Activated T-cell treated with anti-CD3 and anti-CD28 coated beads, Interleukin-2, amount 50 U/mL, for 72 hours (primary cell): ENCODE results near the gene DOK7. TPM values are rescaled to one million over a fixed set of nuclear protein-coding genes. Genes with fewer than 3 reads are reported as not detected.

Source experiments
- ATAC-seq, 2 donors: fragments of 150-1000 bp; cut with Tn5 transposase; replicated peaks in 1 of 2; 2 replicates each; pipeline ENCODE4 v1.10.0; 2021; ENCODE audit warnings: moderate library complexity in 2 of 2, mild to moderate bottlenecking in 1 of 2
- DNase-seq, 2 donors: peaks; one replicate each; pipeline ENCODE4 v3.0.0; 2021 to 2022; ENCODE audit warnings: mixed read lengths in 1 of 2
- H3K27ac Mint-ChIP-seq: one replicate; pipeline ENCODE4 v1.8.0; 2022; ENCODE audit warnings: mild to moderate bottlenecking, moderate library complexity, mixed read lengths
- H3K27me3 Mint-ChIP-seq: one replicate; pipeline ENCODE4 v1.8.0; 2022; ENCODE audit warnings: low read depth, mixed read lengths
- H3K36me3 Mint-ChIP-seq, 2 donors: one replicate each; pipeline ENCODE4 v1.8.0; 2022; ENCODE audit warnings: mixed read lengths in 2 of 2, mild to moderate bottlenecking in 1 of 2; ENCODE audit not compliant: insufficient read depth in 2 of 2
- H3K4me1 Mint-ChIP-seq: one replicate; pipeline ENCODE4 v1.8.0; 2022; ENCODE audit warnings: low read depth, mixed read lengths
- H3K4me3 Mint-ChIP-seq, 2 donors: one replicate each; pipeline ENCODE4 v1.8.0; 2022; ENCODE audit warnings: mild to moderate bottlenecking in 2 of 2, mixed read lengths in 2 of 2, moderate library complexity in 2 of 2
- H3K9me3 Mint-ChIP-seq, 2 donors: one replicate each; pipeline ENCODE4 v1.8.0; 2022; ENCODE audit warnings: mixed read lengths in 2 of 2
- total RNA-seq, 2 donors: library from RNA; stranded (reverse); gene quantifications; one replicate each; pipeline ENCODE4 v1.2.3, GENCODE V29; 2022

The DOK7 gene
- total RNA-seq, 2 donors from 2014 or later: not detected

- Mint-ChIP-seq H3K4me1 (no peaks in the 10 kb centered on the region), H3K27ac (no peak overlapping the region), H3K4me3 (no peak overlapping the region), H3K27me3 (no peaks in the 10 kb centered on the region), H3K9me3 (no peaks in the 10 kb centered on the region), H3K36me3 (peaks cover 0 to 2% of the 10 kb centered on the region in 2 donors)
- no peak for ATAC-seq
- no peak for DNase-seq
Observed at GRCh38 chr4:3521621-3522325, 58.7 kb downstream of the DOK7 start.

DNA sequence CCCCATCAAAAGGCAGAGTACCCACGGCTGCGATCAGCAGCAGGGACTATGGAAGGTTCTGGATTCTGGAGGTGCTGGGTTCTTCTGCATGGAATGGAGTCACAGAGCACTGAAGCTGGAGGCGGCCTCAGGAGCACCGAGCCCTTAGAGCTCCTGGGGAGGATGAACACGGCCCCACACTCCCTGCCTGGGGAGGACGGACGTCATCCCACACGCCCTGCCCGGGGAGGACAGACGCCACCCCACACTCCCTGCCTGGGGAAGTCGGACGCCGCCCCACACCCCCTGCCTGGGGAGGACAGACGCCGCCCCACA, 59.2 kb downstream of the DOK7 start:
- H3K4me1 Mint-ChIP-seq: no peaks in the 10 kb centered on the region
- H3K4me3 Mint-ChIP-seq: no peak overlapping the region
- no peak for ATAC-seq
- H3K9me3 Mint-ChIP-seq: no peaks in the 10 kb centered on the region
- DNase-seq: no peak
- H3K36me3 Mint-ChIP-seq: peaks cover 0 to 2% of the 10 kb centered on the region in 2 donors
- H3K27me3 Mint-ChIP-seq: no peaks in the 10 kb centered on the region
- H3K27ac Mint-ChIP-seq: no peak overlapping the region

DNA sequence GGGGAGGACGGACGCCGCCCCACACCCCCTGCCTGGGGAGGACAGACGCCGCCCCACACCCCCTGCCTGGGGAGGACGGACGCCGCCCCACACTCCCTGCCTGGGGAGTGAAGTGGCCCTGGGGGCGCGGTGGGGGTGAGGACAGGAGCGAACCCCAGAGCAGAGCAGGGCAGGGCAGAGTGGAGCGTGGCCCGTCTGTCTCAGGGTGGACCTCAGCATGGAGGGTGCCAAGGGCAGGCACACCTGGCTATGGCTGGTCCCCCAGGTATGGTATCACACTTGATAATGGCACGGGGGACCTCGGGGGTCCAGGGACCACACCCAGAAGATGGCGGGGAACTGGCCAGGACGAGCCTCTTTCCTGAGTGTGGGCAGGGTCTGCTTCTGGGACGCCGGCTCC, 59.5 kb downstream of the DOK7 start:
- Mint-ChIP-seq H3K27ac (no peak overlapping the region), H3K36me3 (peaks cover 0 to 2% of the 10 kb centered on the region in 2 donors), H3K9me3 (no peaks in the 10 kb centered on the region), H3K27me3 (no peaks in the 10 kb centered on the region), H3K4me3 (no peak overlapping the region), H3K4me1 (no peaks in the 10 kb centered on the region)
- DNase-seq (no peak), ATAC-seq (no peak)

DNA sequence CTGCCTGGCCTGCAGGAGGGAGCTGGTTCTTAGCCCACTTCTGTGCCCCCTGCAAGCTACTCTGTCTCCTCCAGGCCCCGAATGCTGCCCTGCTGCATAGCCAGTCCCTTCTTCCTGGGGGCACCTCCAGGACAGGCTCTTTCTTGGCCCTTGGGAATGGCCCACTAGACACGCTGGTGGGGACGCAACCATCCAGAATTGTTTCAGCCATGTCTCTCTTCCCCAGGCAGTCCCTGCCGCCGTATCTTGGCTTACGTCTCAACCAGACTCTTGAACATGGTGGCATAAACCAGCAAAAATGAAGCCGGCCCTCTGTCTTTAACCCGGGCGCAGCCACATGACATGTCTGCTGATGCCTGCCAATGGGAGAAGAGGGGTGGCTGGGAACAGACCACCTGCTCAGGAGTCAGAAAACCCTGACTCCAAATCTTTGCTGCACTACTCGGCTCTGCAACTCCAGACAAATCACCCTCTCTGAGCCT, 60.1 kb downstream of the DOK7 start:
- Mint-ChIP-seq H3K36me3 (peaks cover 0 to 2% of the 10 kb centered on the region in 2 donors), H3K4me1 (no peaks in the 10 kb centered on the region), H3K27ac (no peak overlapping the region), H3K27me3 (no peaks in the 10 kb centered on the region), H3K9me3 (no peaks in the 10 kb centered on the region), H3K4me3 (no peak overlapping the region)
- no peak for ATAC-seq
- no peak for DNase-seq

DNA sequence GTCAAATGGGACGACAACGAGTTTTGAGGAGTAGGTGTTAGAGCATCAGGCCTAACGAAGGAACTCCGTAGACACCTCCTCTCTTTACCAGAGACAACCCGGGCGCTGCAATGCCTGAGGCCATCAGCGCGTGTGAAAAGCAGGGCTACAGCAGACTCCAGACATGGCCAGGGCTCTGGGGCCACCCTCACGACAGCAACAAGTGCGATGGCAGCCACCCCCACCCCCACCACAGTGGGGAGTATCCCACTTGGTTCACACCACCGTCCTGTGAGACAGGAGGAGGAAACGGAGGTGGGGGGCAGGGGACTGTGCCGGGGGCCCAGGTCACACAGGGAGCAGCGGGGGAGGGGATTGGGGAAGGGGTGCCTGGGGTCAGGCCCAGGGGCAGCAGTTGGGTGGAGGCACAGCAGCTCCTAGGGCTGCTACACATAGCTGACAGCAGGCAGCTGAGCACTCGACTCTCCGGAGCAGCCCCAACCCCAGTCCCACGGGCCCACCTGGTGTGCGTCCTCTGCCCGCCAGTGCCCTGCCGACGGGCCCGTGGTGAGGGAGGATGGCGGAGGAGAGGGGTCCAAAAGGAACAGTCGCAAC, 60.6 kb downstream of the DOK7 start:
- Mint-ChIP-seq H3K27me3 (no peaks in the 10 kb centered on the region), H3K36me3 (peaks cover 0 to 2% of the 10 kb centered on the region in 2 donors), H3K9me3 (no peaks in the 10 kb centered on the region), H3K27ac (no peak overlapping the region), H3K4me1 (no peaks in the 10 kb centered on the region), H3K4me3 (no peak overlapping the region)
- DNase-seq: no peak
- no peak for ATAC-seq

DNA sequence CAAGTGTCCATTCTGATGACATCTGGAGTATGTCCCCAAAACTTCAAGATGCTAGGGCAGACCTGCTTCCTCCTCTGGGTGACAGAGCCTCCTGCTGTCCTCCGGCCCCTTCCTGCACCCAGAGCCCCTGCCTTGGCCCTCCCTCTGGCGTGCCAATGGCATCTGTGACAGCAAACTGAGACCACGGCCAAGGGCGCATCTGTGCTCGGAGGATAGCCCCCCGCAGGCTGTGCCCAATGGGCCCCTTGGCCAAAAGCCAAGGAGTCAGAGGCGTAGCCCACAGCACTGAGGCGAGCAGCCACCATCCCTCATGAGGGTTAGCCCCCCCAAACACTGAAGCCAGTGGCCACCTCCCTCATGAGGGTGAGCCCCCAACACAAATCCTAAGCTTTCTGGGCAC, 61.2 kb downstream of the DOK7 start:
- no peaks in the 10 kb centered on the region for H3K9me3 Mint-ChIP-seq
- ATAC-seq: no peak
- no peak for DNase-seq
- no peak overlapping the region for H3K4me3 Mint-ChIP-seq
- no peaks in the 10 kb centered on the region for H3K4me1 Mint-ChIP-seq
- no peaks in the 10 kb centered on the region for H3K27me3 Mint-ChIP-seq
- H3K27ac Mint-ChIP-seq: no peak overlapping the region
- peaks cover 0 to 2% of the 10 kb centered on the region in 2 donors for H3K36me3 Mint-ChIP-seq

- Mint-ChIP-seq H3K27me3 (no peaks in the 10 kb centered on the region), H3K27ac (no peak overlapping the region), H3K36me3 (peaks cover 0 to 2% of the 10 kb centered on the region in 2 donors), H3K4me1 (peaks cover 3% of the 10 kb centered on the region), H3K4me3 (no peak overlapping the region), H3K9me3 (no peaks in the 10 kb centered on the region)
- DNase-seq (no peak), ATAC-seq (no peak)
Observed at GRCh38 chr4:3524920-3525319, 61.8 kb downstream of the DOK7 start.

GRCh38 chr4:3525532-3526430, 62.7 kb downstream of the DOK7 start:
- no peak for DNase-seq
- peaks cover 0 to 2% of the 10 kb centered on the region in 2 donors for H3K36me3 Mint-ChIP-seq
- no peak overlapping the region for H3K27ac Mint-ChIP-seq
- no peaks in the 10 kb centered on the region for H3K27me3 Mint-ChIP-seq
- no peaks in the 10 kb centered on the region for H3K9me3 Mint-ChIP-seq
- H3K4me1 Mint-ChIP-seq: peaks cover 11% of the 10 kb centered on the region
- H3K4me3 Mint-ChIP-seq: no peak overlapping the region
- ATAC-seq: no peak

DNA sequence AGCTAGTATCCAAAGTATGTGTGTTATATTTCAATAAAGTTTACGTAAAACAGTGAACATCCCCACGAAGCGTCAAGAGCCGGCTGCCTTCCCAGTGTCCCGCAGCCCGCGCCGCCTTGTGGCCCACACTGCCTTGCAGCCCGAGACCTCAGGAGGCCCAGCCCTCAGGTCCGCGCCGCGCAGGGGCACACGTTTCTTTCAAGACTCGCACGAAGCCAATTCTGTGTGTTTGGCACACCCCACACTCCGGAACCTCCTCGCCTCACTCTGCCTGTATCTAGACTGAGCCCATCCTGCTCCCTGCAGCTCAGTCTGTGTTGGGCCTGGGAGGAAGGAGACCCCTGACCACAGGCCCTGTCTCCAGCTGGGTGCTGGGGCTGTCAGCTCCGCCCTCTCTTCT, 63.4 kb downstream of the DOK7 start:
- ATAC-seq: no peak
- peaks cover 0 to 2% of the 10 kb centered on the region in 2 donors for H3K36me3 Mint-ChIP-seq
- H3K4me3 Mint-ChIP-seq: no peak overlapping the region
- H3K4me1 Mint-ChIP-seq: peaks cover 18% of the 10 kb centered on the region
- H3K27ac Mint-ChIP-seq: no peak overlapping the region
- no peaks in the 10 kb centered on the region for H3K9me3 Mint-ChIP-seq
- H3K27me3 Mint-ChIP-seq: no peaks in the 10 kb centered on the region
- no peak for DNase-seq

GRCh38 chr4:3527101-3527913, 64.2 kb downstream of the DOK7 start:
- Mint-ChIP-seq H3K27ac (no peak overlapping the region), H3K9me3 (no peaks in the 10 kb centered on the region), H3K36me3 (peaks cover 0 to 4% of the 10 kb centered on the region in 2 donors), H3K27me3 (no peaks in the 10 kb centered on the region), H3K4me3 (no peak overlapping the region), H3K4me1 (peaks cover 23% of the 10 kb centered on the region)
- DNase-seq (no peak), ATAC-seq (no peak)

DNA sequence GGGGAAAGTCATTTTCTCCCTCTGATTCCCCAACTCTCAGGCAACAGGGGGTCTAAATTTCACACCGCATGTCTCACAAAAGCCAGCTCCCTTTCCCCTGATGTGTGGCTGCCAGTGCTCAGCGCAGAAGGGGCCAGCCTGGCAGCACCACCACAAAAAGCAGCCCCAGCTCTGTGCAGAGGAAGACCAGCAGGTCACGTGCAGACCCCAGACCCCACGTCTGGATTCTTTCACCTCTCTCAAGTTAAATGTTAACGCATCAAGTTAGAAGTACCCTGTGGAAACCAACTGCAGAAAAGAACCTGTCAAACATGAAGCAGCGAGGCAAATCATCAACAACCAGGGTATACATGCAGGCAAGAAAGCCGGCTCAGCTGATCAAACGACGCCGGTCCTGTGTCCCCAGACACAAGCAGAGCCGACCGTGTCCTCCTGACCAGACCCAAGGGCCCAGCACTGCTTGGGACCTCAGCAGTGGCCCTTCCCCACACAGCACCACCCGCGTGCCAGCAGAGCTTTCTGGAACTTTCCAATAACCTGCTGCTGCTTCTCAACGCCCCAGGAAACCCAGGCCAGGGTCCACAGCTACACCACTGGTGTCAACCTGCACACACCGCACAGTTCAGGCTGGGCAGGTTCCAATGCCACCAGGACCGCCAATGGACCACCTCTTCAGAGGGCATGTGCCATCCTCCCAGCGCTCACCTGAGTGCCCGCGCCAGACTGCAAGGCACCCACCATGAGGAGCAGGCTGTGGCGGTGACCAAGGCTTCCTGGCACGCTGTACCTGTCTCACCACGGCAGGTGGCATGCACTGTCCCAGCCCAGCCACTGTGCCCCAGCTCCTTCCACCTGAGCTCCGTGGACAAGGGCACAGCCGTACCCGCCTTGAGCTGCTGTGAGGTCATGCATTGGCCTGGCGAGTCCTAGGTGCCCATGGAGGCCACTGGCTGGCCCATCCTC, 65.1 kb downstream of the DOK7 start:
- Mint-ChIP-seq H3K36me3 (peaks cover 0 to 2% of the 10 kb centered on the region in 2 donors), H3K4me1 (peaks cover 23% of the 10 kb centered on the region), H3K9me3 (no peaks in the 10 kb centered on the region), H3K27me3 (no peaks in the 10 kb centered on the region), H3K27ac (no peak overlapping the region), H3K4me3 (no peak overlapping the region)
- no peak for DNase-seq
- ATAC-seq: no peak

DNA sequence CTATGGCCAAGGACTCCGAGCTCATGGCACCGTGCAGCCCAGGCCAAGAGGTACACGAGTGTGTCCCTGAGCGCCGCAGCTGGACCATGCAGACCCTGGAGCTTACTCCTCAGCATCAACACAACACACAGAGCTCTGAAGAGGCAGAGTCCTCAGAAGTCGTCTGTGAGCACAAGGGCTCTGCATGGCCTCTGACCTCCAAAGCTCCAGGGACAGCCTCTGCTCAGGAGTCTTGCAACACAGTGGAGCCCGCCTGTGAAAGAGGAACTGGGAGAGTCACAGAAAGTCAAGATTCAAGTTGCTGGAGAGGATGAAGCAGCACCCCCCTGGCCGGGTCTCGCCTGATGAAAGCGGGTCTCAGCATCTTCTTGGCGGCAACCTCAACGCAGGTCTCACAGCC, 66.3 kb downstream of the DOK7 start:
- ATAC-seq (no peak), DNase-seq (no peak)
- Mint-ChIP-seq H3K27me3 (peaks cover 8% of the 10 kb centered on the region), H3K9me3 (no peaks in the 10 kb centered on the region), H3K27ac (no peak overlapping the region), H3K4me1 (peaks cover 23% of the 10 kb centered on the region), H3K36me3 (peaks cover 0 to 2% of the 10 kb centered on the region in 2 donors), H3K4me3 (no peak overlapping the region)
